AG04449 (cell line): ENCODE results near the gene ARHGAP40.

Experiments used
- CTCF ChIA-PET: fragments of 350-600 bp; formaldehyde crosslinking; extraction: SDS; loops from one replicate; lab custom pipeline; 2021; ENCODE audit warnings: antibody characterized with exemption; lab: Yijun Ruan, JAX
- POLR2A ChIA-PET: fragments of 400-600, 350-600 bp; formaldehyde crosslinking; extraction: SDS; loops from one replicate; lab custom pipeline; 2020; ENCODE audit warnings: antibody characterized with exemption, inconsistent platforms; lab: Yijun Ruan, JAX
- DNase-seq: peaks from one replicate; pipeline ENCODE4 v3.0.0-alpha.2; 2010; ENCODE audit warnings: low read depth, low spot score
- H3K4me3 ChIP-seq: 2 replicates; pipeline ENCODE4 v1.5.1; 2011; ENCODE audit warnings: low read depth, mild to moderate bottlenecking, control low read depth, low read length
- CTCF ChIP-seq: IDR thresholded peaks from one replicate; pipeline ENCODE4 v1.5.1; 2011; ENCODE audit warnings: mild to moderate bottlenecking, moderate library complexity, low read length, control low read depth, inconsistent platforms; ENCODE audit not compliant: insufficient read depth; ENCODE audit errors: missing control alignments

ARHGAP40 gene

DNA sequence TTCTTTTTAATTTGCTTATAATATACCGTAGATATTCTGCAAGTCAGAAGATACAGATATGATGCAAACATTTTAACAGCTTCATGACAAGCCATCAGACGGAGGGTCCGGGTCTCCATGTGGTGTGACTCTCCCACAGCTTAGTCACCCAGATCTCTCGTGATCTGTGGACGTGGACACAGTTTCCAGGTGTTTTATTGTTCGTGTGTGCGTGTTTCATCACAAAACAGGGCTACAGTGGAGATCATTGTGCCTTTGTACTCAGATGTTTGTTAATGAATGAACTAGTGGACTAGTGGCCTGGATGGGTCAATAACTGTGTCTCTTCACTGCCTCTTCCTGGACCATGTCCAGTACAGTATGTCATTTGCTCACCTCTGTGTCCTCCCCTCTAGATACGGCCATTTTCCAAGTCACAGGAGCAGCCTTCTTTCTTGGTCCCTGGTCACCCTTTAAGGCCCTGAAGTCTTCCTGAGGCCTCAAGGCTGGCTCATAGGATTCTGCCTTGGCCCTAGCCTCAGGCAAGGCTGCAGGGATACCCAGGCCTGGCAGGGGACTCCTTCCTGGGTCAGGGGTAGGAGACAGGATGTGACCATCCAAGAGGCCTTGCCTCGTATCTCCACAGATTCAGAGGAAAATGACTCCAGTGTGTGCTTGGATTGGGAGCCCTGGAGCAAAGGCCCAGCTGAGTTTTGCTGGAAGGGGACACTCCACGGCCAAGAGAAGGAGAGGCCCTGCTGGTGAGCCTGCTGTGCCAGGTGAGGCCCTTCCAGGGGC, 16.0 kb upstream of the ARHGAP40 start:
- ChIA-PET CTCF (no interaction called here), POLR2A (no interaction called here)
- DNase-seq, result no peak
- no peak for TF ChIP-seq CTCF
- H3K4me3 ChIP-seq, result no peak overlapping the region

DNA sequence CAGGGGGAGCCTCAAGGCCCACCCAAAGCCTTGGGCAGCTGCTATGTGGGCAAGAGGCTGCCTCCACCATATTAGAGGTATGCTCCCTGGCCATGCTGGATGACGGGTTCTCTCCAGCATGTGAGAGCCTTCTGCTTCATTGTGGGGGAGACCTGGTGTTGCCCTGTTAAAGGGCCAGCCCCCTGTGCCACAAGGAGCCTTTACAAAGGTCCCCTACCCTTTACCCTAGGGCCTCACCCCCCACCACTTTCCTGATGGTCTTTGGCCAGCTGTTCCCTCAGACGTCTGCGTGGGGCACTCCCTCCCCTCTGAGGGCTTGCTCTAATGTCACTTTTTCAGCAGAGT, 15.5 kb upstream of the ARHGAP40 start:
- DNase-seq, result no peak
- ChIA-PET POLR2A (no interaction called here), CTCF (no interaction called here)
- TF ChIP-seq CTCF, result no peak
- H3K4me3 ChIP-seq, result no peak overlapping the region

DNA sequence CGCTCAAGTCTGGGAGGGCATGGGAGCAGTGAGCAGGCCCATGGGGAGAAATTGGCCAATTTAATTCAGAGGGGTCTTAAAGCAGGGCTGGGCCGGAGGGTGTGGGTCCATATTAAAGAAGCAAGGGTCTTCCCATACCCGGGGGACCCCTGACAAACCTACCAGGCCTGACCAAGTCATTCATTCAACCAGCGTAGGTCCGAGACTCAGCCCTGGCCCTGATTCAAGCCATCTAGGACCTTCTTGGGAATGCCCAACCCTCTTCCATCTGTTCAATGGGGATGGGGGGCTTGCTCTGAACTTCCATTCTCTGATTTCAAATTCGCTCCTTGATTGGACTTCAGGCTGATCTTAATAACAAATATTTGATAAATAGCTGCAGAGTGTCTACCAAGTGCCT, 13.3 kb upstream of the ARHGAP40 start:
- no peak for TF ChIP-seq CTCF

GRCh38 chr20:38589351-38589750, 12.3 kb upstream of the ARHGAP40 start:
- CTCF ChIA-PET, result no interaction called here
- no peak for DNase-seq
- no peak for TF ChIP-seq CTCF
- no peak overlapping the region for H3K4me3 ChIP-seq
- POLR2A ChIA-PET, result no interaction called here

More for the DNA sequence above, 13.3 kb upstream of the ARHGAP40 start:
- POLR2A ChIA-PET, result no interaction called here
- no peak for DNase-seq
- CTCF ChIA-PET, result no interaction called here
- H3K4me3 ChIP-seq, result no peak overlapping the region

DNA sequence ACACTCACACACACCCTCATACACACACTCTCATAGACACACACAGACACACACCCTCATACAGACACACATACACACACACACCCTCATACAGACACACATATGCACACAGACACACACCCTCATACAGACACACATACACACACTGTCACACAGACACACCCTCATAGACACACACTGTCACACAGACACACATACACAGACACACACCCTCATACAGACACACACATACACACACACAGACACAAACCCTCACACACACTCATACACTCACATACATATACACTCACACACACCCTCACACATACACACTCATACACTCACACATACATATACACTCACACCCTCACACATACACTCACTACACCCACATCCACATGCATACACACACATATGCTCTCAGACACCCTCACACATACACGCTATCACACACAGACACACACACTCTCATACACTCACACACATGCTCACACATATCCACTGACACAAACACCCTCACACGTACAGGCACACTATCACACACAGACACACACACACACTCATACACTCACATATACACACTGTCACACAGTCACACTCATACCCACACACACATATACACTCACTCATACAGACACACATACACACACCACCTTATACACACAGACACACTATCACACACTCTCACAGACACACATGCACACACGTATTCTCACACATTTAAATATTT, 11.5 kb upstream of the ARHGAP40 start:
- no peak for DNase-seq
- H3K4me3 ChIP-seq, result no peak overlapping the region
- TF ChIP-seq CTCF, result no peak
- ChIA-PET POLR2A (no interaction called here), CTCF (no interaction called here)

GRCh38 chr20:38590676-38591473, 10.7 kb upstream of the ARHGAP40 start:
- no peak for TF ChIP-seq CTCF
- ChIA-PET CTCF (no interaction called here), POLR2A (no interaction called here)
- no peak for DNase-seq
- H3K4me3 ChIP-seq, result no peak overlapping the region
